Colonic mucosa (tissue), 4 donors: ENCODE measurements around the gene ARMC8. TPM values are rescaled to one million over a fixed set of nuclear protein-coding genes. Genes with fewer than 3 reads are reported as not detected.

ENCODE experiments used
- DNase-seq: peaks from one replicate; pipeline ENCODE4 v3.0.0-alpha.2; 2020
- H3K27ac ChIP-seq: fragments of 200-600 bp; one replicate; pipeline ENCODE4 v1.8.0; 2021
- H3K27me3 ChIP-seq: fragments of 200-600 bp; one replicate; pipeline ENCODE4 v1.8.0; 2021
- H3K36me3 ChIP-seq: fragments of 200-600 bp; one replicate; pipeline ENCODE4 v1.8.0; 2021
- H3K4me1 ChIP-seq: fragments of 200-600 bp; one replicate; pipeline ENCODE4 v1.8.0; 2021; ENCODE audit warnings: mild to moderate bottlenecking
- H3K4me3 ChIP-seq: fragments of 200-600 bp; one replicate; pipeline ENCODE4 v1.8.0; 2021
- H3K9ac ChIP-seq, 2 donors: one replicate each; pipeline ENCODE4 v1.7.0; 2013; ENCODE audit warnings: control low read depth in 2 of 2, low read depth in 2 of 2, low read length in 2 of 2
- H3K9me3 ChIP-seq: fragments of 200-600 bp; one replicate; pipeline ENCODE4 v1.8.0; 2021
- intact Hi-C: fragments of 100-400 bp; cut with DNase I; formaldehyde crosslinking; loops from one replicate; pipeline ENCODE4 v1.14.1; 2022
- total RNA-seq, 2 donors: library from RNA; stranded (reverse); fragmentation: NEBNext Ultra II Directional in 1 of 2; extraction: Animal tissue kit (Norgen Biotek cat#: 25700) in 1 of 2; gene quantifications; one replicate each; pipeline ENCODE4 v1.2.1, GENCODE V29; 2021
- TF ChIP-seq, protein P1 (sequence below): fragments of 200-600 bp; IDR thresholded peaks from one replicate; pipeline ENCODE4 v1.8.0; 2022; ENCODE audit warnings: antibody characterized with exemption, mild to moderate bottlenecking
- donor health status: healthy.
- donor health status: DM: no; HTN: no; CAD: no.
- donor health status: DM: no; HTN: no; CAD: no.

Gene ARMC8
- total RNA-seq, 2 donors from 2014 or later, result 29.9 to 35.0 TPM

DNA sequence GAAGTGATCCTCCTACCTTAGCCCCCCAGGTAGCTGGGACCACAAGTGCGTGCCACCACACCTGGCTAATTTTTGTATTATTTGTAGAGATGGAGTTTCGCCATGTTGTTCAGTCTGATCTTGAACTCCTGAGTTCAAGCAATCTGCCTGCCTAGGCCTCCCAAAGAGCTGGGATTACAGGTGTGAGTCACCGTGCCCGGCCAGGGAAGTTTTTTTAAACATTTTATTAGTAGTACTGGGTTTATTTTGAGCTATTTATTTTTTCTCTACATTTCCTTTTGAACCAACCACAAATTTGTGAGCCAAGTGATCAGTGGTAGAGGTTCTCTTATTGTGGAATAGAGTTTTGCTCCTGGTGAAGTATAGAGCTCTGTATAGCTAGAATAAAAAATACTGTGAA lies 33.7 kb downstream of the ARMC8 start:
- H3K36me3 ChIP-seq, result peaks cover 12% of the 10 kb centered on the region
- H3K27me3 ChIP-seq, result no peaks in the 10 kb centered on the region
- TF ChIP-seq, protein P1, sequence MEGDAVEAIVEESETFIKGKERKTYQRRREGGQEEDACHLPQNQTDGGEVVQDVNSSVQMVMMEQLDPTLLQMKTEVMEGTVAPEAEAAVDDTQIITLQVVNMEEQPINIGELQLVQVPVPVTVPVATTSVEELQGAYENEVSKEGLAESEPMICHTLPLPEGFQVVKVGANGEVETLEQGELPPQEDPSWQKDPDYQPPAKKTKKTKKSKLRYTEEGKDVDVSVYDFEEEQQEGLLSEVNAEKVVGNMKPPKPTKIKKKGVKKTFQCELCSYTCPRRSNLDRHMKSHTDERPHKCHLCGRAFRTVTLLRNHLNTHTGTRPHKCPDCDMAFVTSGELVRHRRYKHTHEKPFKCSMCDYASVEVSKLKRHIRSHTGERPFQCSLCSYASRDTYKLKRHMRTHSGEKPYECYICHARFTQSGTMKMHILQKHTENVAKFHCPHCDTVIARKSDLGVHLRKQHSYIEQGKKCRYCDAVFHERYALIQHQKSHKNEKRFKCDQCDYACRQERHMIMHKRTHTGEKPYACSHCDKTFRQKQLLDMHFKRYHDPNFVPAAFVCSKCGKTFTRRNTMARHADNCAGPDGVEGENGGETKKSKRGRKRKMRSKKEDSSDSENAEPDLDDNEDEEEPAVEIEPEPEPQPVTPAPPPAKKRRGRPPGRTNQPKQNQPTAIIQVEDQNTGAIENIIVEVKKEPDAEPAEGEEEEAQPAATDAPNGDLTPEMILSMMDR, result no peak
- no peak overlapping the region for H3K9ac ChIP-seq
- no peak overlapping the region for H3K27ac ChIP-seq
- no peaks in the 10 kb centered on the region for H3K9me3 ChIP-seq
- H3K4me1 ChIP-seq, result no peaks in the 10 kb centered on the region
- DNase-seq, result no peak
- intact Hi-C loops, result no loop called here
- no peak overlapping the region for H3K4me3 ChIP-seq

DNA sequence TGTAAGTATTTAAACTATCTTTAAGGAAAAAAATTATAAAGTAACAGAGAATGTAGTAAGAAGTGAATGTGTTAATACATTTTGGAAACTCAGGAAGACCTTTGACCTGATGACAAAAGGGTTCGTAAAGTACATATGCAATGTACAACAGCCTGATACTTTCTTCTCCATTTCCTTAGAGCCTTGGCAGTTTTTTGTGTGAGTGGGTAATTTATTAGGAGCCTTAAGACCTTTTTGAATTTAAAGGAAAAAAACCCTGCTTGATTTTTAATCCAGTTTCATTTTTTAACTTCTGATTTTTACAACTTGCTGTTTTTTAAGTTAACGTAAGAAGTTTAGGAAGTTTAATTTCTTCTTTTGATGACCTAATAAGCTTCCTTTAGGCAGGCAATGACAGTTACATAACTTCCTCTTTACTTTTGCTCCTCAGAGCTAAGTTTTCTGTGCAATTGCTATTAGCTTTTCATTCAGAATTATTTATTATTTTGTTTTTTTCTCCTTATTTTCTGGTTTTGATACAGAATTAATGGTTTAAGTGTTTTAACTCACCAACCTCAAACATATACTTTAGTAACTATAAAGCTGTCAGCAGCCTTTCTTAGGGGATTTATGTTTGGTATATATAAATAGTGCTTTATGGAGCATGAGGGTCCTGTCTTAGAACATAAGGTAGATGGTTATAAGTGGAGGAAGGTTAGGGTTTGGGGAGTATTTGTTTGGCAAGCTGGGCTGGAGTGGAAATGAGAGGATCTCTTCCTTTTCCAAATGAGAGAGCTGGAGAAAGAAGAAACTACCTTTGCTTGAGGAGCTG lies 35.2 kb downstream of the ARMC8 start:
- Histone ChIP-seq H3K27me3 (no peaks in the 10 kb centered on the region), H3K27ac (no peak overlapping the region), H3K9ac (no peak overlapping the region), H3K36me3 (peaks cover 12% of the 10 kb centered on the region), H3K4me3 (no peak overlapping the region), H3K9me3 (no peaks in the 10 kb centered on the region), H3K4me1 (no peaks in the 10 kb centered on the region)
- intact Hi-C loops, result no loop called here
- DNase-seq, result no peak
- TF ChIP-seq, protein P1, result no peak

DNA sequence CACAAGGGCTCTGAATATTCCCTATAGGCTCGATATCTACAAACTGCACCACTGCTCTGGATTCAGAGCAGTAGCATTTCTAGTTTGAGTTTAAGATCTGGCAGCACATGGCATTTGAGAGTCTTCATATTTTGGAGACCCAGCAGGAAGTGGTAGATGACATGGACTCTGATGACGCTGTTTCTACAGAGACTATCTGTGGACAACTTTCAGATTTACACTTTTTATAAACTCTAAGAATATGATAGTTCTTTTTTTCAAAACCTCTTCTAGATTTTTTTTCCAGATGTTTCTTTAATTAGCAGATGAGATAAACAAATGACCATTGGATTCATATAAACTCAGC lies 35.8 kb downstream of the ARMC8 start:
- no peaks in the 10 kb centered on the region for H3K9me3 ChIP-seq
- peaks cover 12% of the 10 kb centered on the region for H3K36me3 ChIP-seq
- no peak overlapping the region for H3K4me3 ChIP-seq
- no peak overlapping the region for H3K27ac ChIP-seq
- intact Hi-C loops, result no loop called here
- no peaks in the 10 kb centered on the region for H3K4me1 ChIP-seq
- DNase-seq, result no peak
- H3K27me3 ChIP-seq, result no peaks in the 10 kb centered on the region
- H3K9ac ChIP-seq, result no peak overlapping the region
- TF ChIP-seq, protein P1, result no peak

DNA sequence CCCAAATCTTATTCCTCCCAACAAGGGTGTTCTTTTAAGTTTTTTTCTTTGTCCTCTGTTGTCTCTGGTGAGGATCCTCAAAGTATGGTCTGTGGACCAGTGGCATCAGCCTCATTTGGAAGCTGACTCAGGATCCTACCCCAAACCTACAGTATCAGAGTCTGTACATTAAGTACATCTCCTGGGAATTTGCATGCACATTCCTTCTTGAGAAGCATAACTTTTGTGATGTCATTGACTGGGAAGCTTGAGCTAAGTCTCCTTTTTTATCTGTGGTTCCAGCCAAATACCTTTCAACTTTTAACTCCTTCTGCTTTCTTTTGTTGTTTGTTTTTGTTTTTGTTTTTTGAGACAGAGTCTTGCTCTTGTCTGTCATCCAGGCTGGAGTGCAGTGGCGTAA lies 40.5 kb downstream of the ARMC8 start:
- H3K27me3 ChIP-seq, result no peaks in the 10 kb centered on the region
- DNase-seq, result no peak
- H3K9me3 ChIP-seq, result no peaks in the 10 kb centered on the region
- H3K27ac ChIP-seq, result no peak overlapping the region
- intact Hi-C loops, result no loop called here
- H3K9ac ChIP-seq, result no peak overlapping the region
- no peaks in the 10 kb centered on the region for H3K4me1 ChIP-seq
- no peak overlapping the region for H3K4me3 ChIP-seq
- peaks cover 12% of the 10 kb centered on the region for H3K36me3 ChIP-seq
- TF ChIP-seq, protein P1, result no peak

DNA sequence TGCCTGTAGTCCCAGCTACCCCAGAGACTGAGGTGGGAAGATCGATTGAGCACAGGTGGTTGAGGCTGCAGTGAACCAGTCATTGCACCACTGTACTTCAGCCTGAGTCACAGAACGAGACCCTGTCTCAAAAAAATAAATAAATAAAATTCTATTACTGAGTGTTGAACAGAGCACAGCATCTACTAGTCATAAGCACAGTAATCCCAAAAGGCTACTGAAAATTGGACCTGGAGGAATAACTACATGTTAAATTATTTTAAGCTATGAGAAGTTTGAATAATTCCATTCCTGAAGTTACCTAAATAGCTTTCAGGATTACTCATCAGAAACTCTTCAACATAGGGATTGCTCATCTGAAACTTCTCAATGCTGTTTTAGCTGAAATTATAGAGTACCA lies 43.4 kb downstream of the ARMC8 start:
- TF ChIP-seq, protein P1, result no peak
- Histone ChIP-seq H3K9ac (no peak overlapping the region), H3K27me3 (no peaks in the 10 kb centered on the region), H3K27ac (no peak overlapping the region), H3K36me3 (no peaks in the 10 kb centered on the region), H3K4me3 (no peak overlapping the region), H3K9me3 (no peaks in the 10 kb centered on the region), H3K4me1 (no peaks in the 10 kb centered on the region)
- DNase-seq, result no peak
- intact Hi-C loops, result no loop called here
